SK-N-SH (cell line): Measurements from ENCODE around the gene MTG1. TPM values are rescaled to one million over a fixed set of nuclear protein-coding genes. Genes with fewer than 3 reads are reported as not detected.

ENCODE experiments used
- CTCF ChIA-PET: fragments of 300-600, 350-600 bp; formaldehyde crosslinking; extraction: SDS; loops from one replicate; lab custom pipeline; 2021; lab: Yijun Ruan, JAX
- POLR2A ChIA-PET: fragments of 350-600 bp; sonication (Branson Sonifier 250); formaldehyde crosslinking; extraction: SDS; loops from one replicate; lab custom pipeline; 2020; ENCODE audit warnings: antibody characterized with exemption, inconsistent platforms; lab: Yijun Ruan, JAX
- DNase-seq: peaks from one replicate; pipeline ENCODE4 v3.0.0; 2012
- H2AFZ ChIP-seq: fragments of 200-600 bp; sonication (generic); 2 replicates; pipeline ENCODE4 v1.8.1; 2016; ENCODE audit warnings: antibody characterized with exemption, mild to moderate bottlenecking, low read depth
- H3F3A ChIP-seq: fragments of 200-600 bp; sonication (generic); replicated peaks from 2 replicates; pipeline ENCODE3; 2016; ENCODE audit warnings: antibody characterized with exemption, mild to moderate bottlenecking; ENCODE audit not compliant: insufficient read depth
- H3K27ac ChIP-seq, 2 experiments: fragments of 200-500 bp in 1 of 2; fragments of 200-600 bp in 1 of 2; sonication (Bioruptor generic) in 1 of 2; sonication (generic), shearing (Covaris generic) in 1 of 2; 2 replicates each; pipeline versions ENCODE4 v1.5.1 to v1.6.1; 2014 to 2016; ENCODE audit warnings: low read depth in 2 of 2, inconsistent platforms in 1 of 2, low read length in 1 of 2, mild to moderate bottlenecking in 1 of 2, mixed read lengths in 1 of 2
- H3K27me3 ChIP-seq: fragments of 200-600 bp; sonication (generic), shearing (Covaris generic); 2 replicates; pipeline ENCODE4 v1.6.1; 2016; ENCODE audit warnings: mixed run types; ENCODE audit not compliant: insufficient read depth
- H3K36me3 ChIP-seq, 2 experiments: fragments of 200-500 bp in 1 of 2; fragments of 200-600 bp in 1 of 2; sonication (Bioruptor generic) in 1 of 2; sonication (generic) in 1 of 2; replicated peaks in 1 of 2; 2 replicates each; pipeline versions ENCODE3 to v1.5.1; 2014 to 2016; ENCODE audit warnings: low read length in 1 of 2, mild to moderate bottlenecking in 1 of 2; ENCODE audit not compliant: insufficient read depth in 2 of 2, control insufficient read depth in 1 of 2
- H3K4me1 ChIP-seq, 2 experiments: fragments of 200-500 bp in 1 of 2; fragments of 200-600 bp in 1 of 2; sonication (Bioruptor generic) in 1 of 2; sonication (generic), shearing (Covaris generic) in 1 of 2; 2 replicates each; pipeline versions ENCODE4 v1.5.1 to v1.6.1; 2014 to 2016; ENCODE audit warnings: low read depth in 1 of 2, low read length in 1 of 2, mixed run types in 1 of 2; ENCODE audit not compliant: insufficient read depth in 2 of 2, control insufficient read depth in 1 of 2
- H3K4me2 ChIP-seq: fragments of 200-600 bp; sonication (generic), shearing (Covaris generic); 2 replicates; pipeline ENCODE4 v1.6.1; 2017; ENCODE audit warnings: mixed run types
- H3K4me3 ChIP-seq, 2 experiments: fragments of 200-500 bp in 1 of 2; fragments of 200-600 bp in 1 of 2; sonication (Bioruptor generic) in 1 of 2; sonication (generic), shearing (Covaris generic) in 1 of 2; 2 replicates each; pipeline versions ENCODE4 v1.5.1 to v1.8.1; 2014 to 2016; ENCODE audit warnings: low read depth in 2 of 2, inconsistent platforms in 1 of 2, low read length in 1 of 2, mild to moderate bottlenecking in 1 of 2, mixed read lengths in 1 of 2, moderate library complexity in 1 of 2
- H3K79me2 ChIP-seq: fragments of 200-600 bp; sonication (generic); 2 replicates; pipeline ENCODE4 v1.8.1; 2017; ENCODE audit warnings: mild to moderate bottlenecking; ENCODE audit not compliant: insufficient read depth
- H3K9ac ChIP-seq: fragments of 200-600 bp; sonication (generic); 2 replicates; pipeline ENCODE4 v1.6.1; 2017; ENCODE audit warnings: mixed run types
- H3K9me2 ChIP-seq: fragments of 200-600 bp; sonication (generic); 2 replicates; pipeline ENCODE4 v1.6.1; 2017; ENCODE audit warnings: mixed run types
- H3K9me3 ChIP-seq: fragments of 200-600 bp; sonication (generic); 2 replicates; pipeline ENCODE4 v1.6.1; 2017; ENCODE audit warnings: mixed run types, mild to moderate bottlenecking, moderate library complexity
- H4K20me1 ChIP-seq: fragments of 200-600 bp; sonication (generic); 2 replicates; pipeline ENCODE4 v1.6.1; 2017; ENCODE audit warnings: mild to moderate bottlenecking, mixed run types; ENCODE audit not compliant: insufficient read depth
- CTCF ChIP-seq: fragments of 200-600 bp; sonication (generic); IDR thresholded peaks from 2 replicates; pipeline ENCODE4 v1.6.1; 2017; ENCODE audit warnings: antibody characterized with exemption, mild to moderate bottlenecking, moderate library complexity
- EP300 ChIP-seq, 2 experiments: IDR thresholded peaks; 2 replicates each; pipeline versions ENCODE4 v1.4.0 to v1.6.1; 2012; ENCODE audit warnings: borderline replicate concordance in 1 of 2, low read depth in 1 of 2, low read length in 1 of 2
- EZH2phosphoT487 ChIP-seq: fragments of 200-600 bp; sonication (generic); IDR thresholded peaks from 2 replicates; pipeline ENCODE4 v1.6.1; 2017; ENCODE audit warnings: low read depth, mixed run types, mild to moderate bottlenecking, antibody characterized with exemption, moderate library complexity, borderline replicate concordance
- GABPA ChIP-seq: IDR thresholded peaks from 2 replicates; pipeline ENCODE4 v1.4.0; 2012; ENCODE audit warnings: low read depth, mild to moderate bottlenecking
- JUND ChIP-seq: IDR thresholded peaks from 2 replicates; pipeline ENCODE4 v1.4.0; 2012
- MEF2A ChIP-seq: IDR thresholded peaks from 2 replicates; pipeline ENCODE4 v1.4.0; 2012; ENCODE audit warnings: low read depth, borderline replicate concordance
- MXI1 ChIP-seq: IDR thresholded peaks from 2 replicates; pipeline ENCODE4 v1.6.1; 2012; ENCODE audit warnings: mild to moderate bottlenecking, low read depth, low read length, improper control_type of control experiment
- NRF1 ChIP-seq: IDR thresholded peaks from 2 replicates; pipeline ENCODE4 v1.6.1; 2012; ENCODE audit warnings: low read depth, mild to moderate bottlenecking, low read length
- POLR2AphosphoS5 ChIP-seq: IDR thresholded peaks from 2 replicates; pipeline ENCODE4 v1.6.1; 2012; ENCODE audit warnings: low read depth, low read length
- RFX5 ChIP-seq: IDR thresholded peaks from 2 replicates; pipeline ENCODE4 v1.6.1; 2012; ENCODE audit warnings: mild to moderate bottlenecking, improper control_type of control experiment, low read length
- SIN3A ChIP-seq: IDR thresholded peaks from 2 replicates; pipeline ENCODE4 v1.6.1; 2012; ENCODE audit warnings: low read depth, mild to moderate bottlenecking, low read length, moderate library complexity, borderline replicate concordance
- SMC3 ChIP-seq: IDR thresholded peaks from 2 replicates; pipeline ENCODE4 v1.6.1; 2012; ENCODE audit warnings: low read depth, low read length, improper control_type of control experiment
- TAF1 ChIP-seq: IDR thresholded peaks from 2 replicates; pipeline ENCODE4 v1.6.1; 2012; ENCODE audit warnings: low read depth, mild to moderate bottlenecking, low read length, moderate library complexity, borderline replicate concordance
- TEAD4 ChIP-seq: IDR thresholded peaks from 2 replicates; pipeline ENCODE4 v1.4.0; 2012; ENCODE audit warnings: mild to moderate bottlenecking, borderline replicate concordance; ENCODE audit not compliant: insufficient read depth
- USF1 ChIP-seq: IDR thresholded peaks from 2 replicates; pipeline ENCODE4 v1.4.0; 2012; ENCODE audit warnings: low read depth, borderline replicate concordance
- YY1 ChIP-seq: IDR thresholded peaks from 2 replicates; pipeline ENCODE4 v1.4.0; 2012; ENCODE audit warnings: low read depth, mild to moderate bottlenecking
- ZBTB33 ChIP-seq: IDR thresholded peaks from 2 replicates; pipeline ENCODE4 v1.4.0; 2012; ENCODE audit warnings: low read depth, borderline replicate concordance
- WGBS: methylation state at CpG from one replicate; pipeline ENCODE4 v1.1.6; 2017; ENCODE audit warnings: low lambda C conversion rate; 5-methylcytosine and 5-hydroxymethylcytosine counted together
- polyA plus RNA-seq, 3 experiments: library from polyadenylated mRNA; depleted of rRNA; stranded (reverse); fragments of >200 nt; gene quantifications; 2 replicates each; pipeline ENCODE4 v1.2.3, GENCODE V29; 2012

Gene MTG1
- polyA plus RNA-seq, 1 of the 3 experiments (the other 2 are of a cell fraction) = 86.4 TPM

GRCh38 chr10:133452453-133452852 is 58.5 kb downstream of the MTG1 start:
- Histone ChIP-seq H3K4me1 (no peaks in the 10 kb centered on the region), H3K79me2 (no peaks in the 10 kb centered on the region), H3K9me2 (no peaks in the 10 kb centered on the region), H2AFZ (no peak overlapping the region), H4K20me1 (no peaks in the 10 kb centered on the region), H3F3A (no peaks in the 10 kb centered on the region), H3K9ac (no peak overlapping the region), H3K27me3 (no peaks in the 10 kb centered on the region), H3K4me2 (no peak overlapping the region), H3K4me3 (no peak overlapping the region), H3K36me3 (peaks cover 0 to 3% of the 10 kb centered on the region in 2 experiments), H3K27ac (no peak overlapping the region), H3K9me3 (0 out of 2 replicates have a peak, but pooled peaks cover 20% of the 10 kb centered on the region)
- DNase-seq = no peak
- TF ChIP-seq TAF1 (no peak), USF1 (no peak), MXI1 (no peak), CTCF (no peak), ZBTB33 (no peak)
- ChIA-PET POLR2A (no interaction called here), CTCF (interaction anchor here (1.3 to 1.6 kb wide), 2 partner anchors 10 to 14 kb away, joined by 3 to 4 read pairs; no protein-coding TSS in a partner anchor)
- WGBS = 22% methylated on average over 4 of the region's 4 CpGs

GRCh38 chr10:133453516-133454203 is 59.7 kb downstream of the MTG1 start, which contains the start of gene SCART1:
SCART1 (plus strand) TSS chr10:133453945; CDS start chr10:133453998, 53 bp downstream.
- Histone ChIP-seq H3K36me3 (no peaks in the 10 kb centered on the region), H3K9me2 (no peaks in the 10 kb centered on the region), H3K27me3 (no peaks in the 10 kb centered on the region), H3K9me3 (0 out of 2 replicates have a peak, but pooled peaks cover 8% of the 10 kb centered on the region), H2AFZ (no peak within 1 kb of the TSS), H3K4me3 (no peak within 1 kb of the TSS), H4K20me1 (no peaks in the 10 kb centered on the region), H3F3A (no peaks in the 10 kb centered on the region), H3K79me2 (no peaks in the 10 kb centered on the region), H3K27ac (no peak within 1 kb of the TSS), H3K4me2 (no peak within 1 kb of the TSS), H3K4me1 (no peaks in the 10 kb centered on the region), H3K9ac (no peak within 1 kb of the TSS)
- no peak for DNase-seq
- POLR2A ChIA-PET = no interaction called here
- 13% methylated on average over 5 of the region's 11 CpGs for WGBS
- CTCF ChIA-PET = interaction anchor here (1.0 to 1.6 kb wide), 5 partner anchors 9 to 156 kb away, joined by 3 to 4 read pairs (median 3); no protein-coding TSS in a partner anchor
- TF ChIP-seq NRF1 = no peak
- no peak for TF ChIP-seq MEF2A
- no peak for TF ChIP-seq SIN3A
- no peak for TF ChIP-seq RFX5
- no peak for TF ChIP-seq EZH2phosphoT487
- no peak for TF ChIP-seq TEAD4
- TF ChIP-seq JUND = no peak
- no peak for TF ChIP-seq MXI1
- TF ChIP-seq USF1 = no peak
- TF ChIP-seq GABPA = no peak
- TF ChIP-seq POLR2AphosphoS5 = no peak
- TF ChIP-seq EP300 (IDR thresholded peaks at IDR 0.05; ENCODE audit: borderline replicate concordance in 1 of 2, low read depth in 1 of 2, low read length in 1 of 2) = no peak
- TF ChIP-seq SMC3 = no peak
- TF ChIP-seq CTCF = no peak
- TF ChIP-seq YY1 = no peak
